B cell (primary cell): Measurements from ENCODE around the gene KCNG4.

Source experiments
- CTCF ChIP-seq: fragments of 200-600 bp; IDR thresholded peaks from one replicate; pipeline ENCODE4 v1.8.0; 2022; ENCODE audit warnings: antibody characterized with exemption, mild to moderate bottlenecking
- EZH2 ChIP-seq: IDR thresholded peaks from 2 replicates; pipeline ENCODE4 v1.6.1; 2012; ENCODE audit warnings: borderline replicate concordance, low read depth, mild to moderate bottlenecking, moderate library complexity, low read length; ENCODE audit not compliant: insufficient read depth, poor library complexity, severe bottlenecking

GRCh38 chr16:84181144-84181915 lies 58.5 kb downstream of the KCNG4 start:
- no peak for TF ChIP-seq CTCF
- TF ChIP-seq EZH2, result no peak
